Spleen (tissue), 7 donors: ENCODE results near the gene GJC2.

Experiments used
- CTCF ChIP-seq, 11 experiments: fragments of 200-600 bp in 7 of 11; fragments of 450-650 bp in 4 of 11; sonication (generic) in 4 of 11; IDR thresholded peaks in 8 of 11; conservative IDR thresholded peaks in 3 of 11; 1 replicate in 7 of 11; 2 replicates in 4 of 11; pipeline versions ENCODE4 v1.4.0 to v1.8.0; 2016 to 2021; ENCODE audit warnings: antibody characterized with exemption in 11 of 11, inconsistent platforms in 4 of 11, mild to moderate bottlenecking in 1 of 11
- POLR2A ChIP-seq, 3 donors: fragments of 450-650 bp; IDR thresholded peaks; one replicate each; pipeline ENCODE4 v1.5.1; 2017; ENCODE audit warnings: antibody characterized with exemption in 3 of 3, mild to moderate bottlenecking in 1 of 3
- donor health status: DM: no; HTN: no; CAD: no; lungs with moderate emphysema.
- donor health status: DM: no; HTN: no; CAD: no.
- donor health status: DM: no; HTN: no; CAD: no.

- TF ChIP-seq CTCF (IDR thresholded peaks at IDR 0.05 in 8 of 11, conservative IDR thresholded peaks at IDR 0.05 in 3 of 11) (no peak), POLR2A (IDR thresholded peaks at IDR 0.05) (no peak)
These were observed 6.8 kb downstream of the GJC2 start for GRCh38 chr1:228156515-228156881.
